Chondrocyte (in vitro differentiated cells): ENCODE measurements around the gene INHBB. TPM values are rescaled to one million over a fixed set of nuclear protein-coding genes. Genes with fewer than 3 reads are reported as not detected.
"Not testable (repeated sequence)": the region's sequence is repeated elsewhere in the genome, so short reads cannot be mapped to it uniquely, and the experiment has no call there.

ENCODE experiments used
- DNase-seq: peaks from one replicate; pipeline ENCODE4 v3.0.0; 2021; ENCODE audit warnings: mixed read lengths, low spot score
- H3K27ac Mint-ChIP-seq: one replicate; pipeline ENCODE4 v1.8.0; 2021; ENCODE audit warnings: mild to moderate bottlenecking, moderate library complexity, mixed read lengths; ENCODE audit not compliant: unreplicated experiment
- H3K27me3 Mint-ChIP-seq: 2 replicates; pipeline ENCODE4 v1.8.0; 2021; ENCODE audit warnings: low read depth, mixed read lengths
- H3K36me3 Mint-ChIP-seq: 2 replicates; pipeline ENCODE4 v1.8.0; 2021; ENCODE audit warnings: low read depth, mixed read lengths
- H3K4me1 Mint-ChIP-seq: 2 replicates; pipeline ENCODE4 v1.8.0; 2021; ENCODE audit warnings: low read depth, mild to moderate bottlenecking, mixed read lengths
- H3K4me3 Mint-ChIP-seq: one replicate; pipeline ENCODE4 v1.8.0; 2021; ENCODE audit warnings: mild to moderate bottlenecking, moderate library complexity, mixed read lengths; ENCODE audit not compliant: unreplicated experiment
- H3K9me3 Mint-ChIP-seq: 2 replicates; pipeline ENCODE4 v1.8.0; 2021; ENCODE audit warnings: low read depth, mixed read lengths
- total RNA-seq: library from RNA; stranded (reverse); gene quantifications from 3 replicates; pipeline ENCODE4 v1.2.1, GENCODE V29; 2021
- TF ChIP-seq, protein P1 (sequence below): fragments of 200-600 bp; sonication (generic); IDR thresholded peaks from 2 replicates; pipeline ENCODE4 v1.5.0; 2021; ENCODE audit warnings: antibody characterized with exemption, mild to moderate bottlenecking, moderate library complexity

The INHBB gene
- total RNA-seq, 1 donor from 2014 or later, result 1.3 TPM

DNA sequence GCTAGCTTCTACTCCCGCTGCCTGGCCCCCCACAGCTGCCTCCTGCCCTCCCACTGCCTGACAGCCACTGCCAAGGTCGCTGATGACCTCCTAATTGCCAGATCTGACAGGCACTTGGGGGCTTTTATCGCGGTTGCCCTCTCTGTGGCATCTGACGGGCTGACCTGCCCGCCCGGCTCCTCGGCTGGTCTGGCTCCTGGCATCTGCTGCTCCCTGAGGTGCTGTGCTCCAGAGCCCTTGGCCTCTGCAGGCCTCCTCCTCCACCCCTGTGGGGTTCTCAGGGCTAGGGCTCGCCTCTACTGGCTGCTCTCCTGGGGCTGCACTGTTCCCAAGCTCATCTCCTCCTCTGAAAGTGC lies 43.1 kb downstream of the INHBB start:
- H3K4me1 Mint-ChIP-seq, result no peaks in the 10 kb centered on the region
- H3K27ac Mint-ChIP-seq, result no peak overlapping the region
- H3K9me3 Mint-ChIP-seq, result no peaks in the 10 kb centered on the region
- H3K27me3 Mint-ChIP-seq, result peaks cover 34% of the 10 kb centered on the region
- peak; percentile 82 for DNase-seq
- no peak overlapping the region for H3K4me3 Mint-ChIP-seq
- H3K36me3 Mint-ChIP-seq, result no peaks in the 10 kb centered on the region
- TF ChIP-seq, protein P1, sequence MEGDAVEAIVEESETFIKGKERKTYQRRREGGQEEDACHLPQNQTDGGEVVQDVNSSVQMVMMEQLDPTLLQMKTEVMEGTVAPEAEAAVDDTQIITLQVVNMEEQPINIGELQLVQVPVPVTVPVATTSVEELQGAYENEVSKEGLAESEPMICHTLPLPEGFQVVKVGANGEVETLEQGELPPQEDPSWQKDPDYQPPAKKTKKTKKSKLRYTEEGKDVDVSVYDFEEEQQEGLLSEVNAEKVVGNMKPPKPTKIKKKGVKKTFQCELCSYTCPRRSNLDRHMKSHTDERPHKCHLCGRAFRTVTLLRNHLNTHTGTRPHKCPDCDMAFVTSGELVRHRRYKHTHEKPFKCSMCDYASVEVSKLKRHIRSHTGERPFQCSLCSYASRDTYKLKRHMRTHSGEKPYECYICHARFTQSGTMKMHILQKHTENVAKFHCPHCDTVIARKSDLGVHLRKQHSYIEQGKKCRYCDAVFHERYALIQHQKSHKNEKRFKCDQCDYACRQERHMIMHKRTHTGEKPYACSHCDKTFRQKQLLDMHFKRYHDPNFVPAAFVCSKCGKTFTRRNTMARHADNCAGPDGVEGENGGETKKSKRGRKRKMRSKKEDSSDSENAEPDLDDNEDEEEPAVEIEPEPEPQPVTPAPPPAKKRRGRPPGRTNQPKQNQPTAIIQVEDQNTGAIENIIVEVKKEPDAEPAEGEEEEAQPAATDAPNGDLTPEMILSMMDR, result no peak

DNA sequence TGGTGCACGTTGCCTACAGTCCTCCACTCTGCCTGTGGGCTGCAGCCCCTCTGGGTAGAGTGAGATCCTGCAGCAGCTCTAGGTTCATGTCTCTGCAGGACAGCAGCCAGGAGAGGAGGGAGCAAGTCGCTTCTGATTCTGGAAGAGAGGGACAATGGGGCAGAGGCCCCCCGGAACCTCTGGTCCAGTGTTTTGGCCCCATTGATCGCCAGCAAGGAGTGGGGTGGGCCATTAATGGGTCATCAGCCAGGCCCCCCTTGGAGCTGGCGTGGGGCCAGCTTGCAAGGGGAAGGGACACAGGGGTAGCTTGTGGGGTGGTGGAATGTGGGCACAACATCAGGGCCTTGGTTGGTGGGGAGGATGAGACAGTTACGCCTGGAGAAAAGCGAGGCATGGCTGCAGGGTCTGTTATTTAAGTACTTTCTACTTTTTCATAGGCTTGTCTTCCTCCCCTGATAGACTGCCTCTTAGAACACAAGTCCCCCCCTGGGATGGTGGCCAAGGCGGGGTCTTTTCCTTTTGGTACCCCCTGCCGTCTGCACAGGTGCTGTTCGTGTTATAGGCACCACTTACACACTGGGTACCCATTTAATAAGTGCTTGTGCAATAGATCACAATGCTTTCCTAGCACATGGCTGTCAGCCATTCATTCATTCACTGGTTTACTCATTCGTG lies 44.6 kb downstream of the INHBB start:
- H3K4me1 Mint-ChIP-seq, result no peaks in the 10 kb centered on the region
- peaks cover 32% of the 10 kb centered on the region for H3K27me3 Mint-ChIP-seq
- TF ChIP-seq, protein P1, result no peak
- no peak overlapping the region for H3K27ac Mint-ChIP-seq
- H3K9me3 Mint-ChIP-seq, result no peaks in the 10 kb centered on the region
- no peak for DNase-seq
- H3K4me3 Mint-ChIP-seq, result no peak overlapping the region
- no peaks in the 10 kb centered on the region for H3K36me3 Mint-ChIP-seq

DNA sequence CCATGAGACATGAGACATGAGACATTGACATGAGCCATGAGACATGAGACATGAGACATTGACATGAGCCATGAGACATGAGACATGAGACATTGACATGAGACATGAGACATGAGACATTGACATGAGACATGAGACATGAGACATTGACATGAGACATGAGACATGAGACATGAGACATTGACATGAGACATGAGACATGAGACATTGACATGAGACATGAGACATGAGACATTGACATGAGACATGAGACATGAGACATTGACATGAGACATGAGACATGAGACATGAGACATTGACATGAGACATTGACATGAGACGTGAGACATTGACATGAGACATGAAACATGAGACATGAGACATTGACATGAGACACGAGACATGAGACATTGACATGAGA lies 45.4 kb downstream of the INHBB start:
- H3K4me3 Mint-ChIP-seq, H3K36me3 Mint-ChIP-seq, H3K27ac Mint-ChIP-seq, DNase-seq, H3K9me3 Mint-ChIP-seq, H3K4me1 Mint-ChIP-seq: not testable (repeated sequence)
- H3K27me3 Mint-ChIP-seq, result peaks cover 32% of the 10 kb centered on the region

DNA sequence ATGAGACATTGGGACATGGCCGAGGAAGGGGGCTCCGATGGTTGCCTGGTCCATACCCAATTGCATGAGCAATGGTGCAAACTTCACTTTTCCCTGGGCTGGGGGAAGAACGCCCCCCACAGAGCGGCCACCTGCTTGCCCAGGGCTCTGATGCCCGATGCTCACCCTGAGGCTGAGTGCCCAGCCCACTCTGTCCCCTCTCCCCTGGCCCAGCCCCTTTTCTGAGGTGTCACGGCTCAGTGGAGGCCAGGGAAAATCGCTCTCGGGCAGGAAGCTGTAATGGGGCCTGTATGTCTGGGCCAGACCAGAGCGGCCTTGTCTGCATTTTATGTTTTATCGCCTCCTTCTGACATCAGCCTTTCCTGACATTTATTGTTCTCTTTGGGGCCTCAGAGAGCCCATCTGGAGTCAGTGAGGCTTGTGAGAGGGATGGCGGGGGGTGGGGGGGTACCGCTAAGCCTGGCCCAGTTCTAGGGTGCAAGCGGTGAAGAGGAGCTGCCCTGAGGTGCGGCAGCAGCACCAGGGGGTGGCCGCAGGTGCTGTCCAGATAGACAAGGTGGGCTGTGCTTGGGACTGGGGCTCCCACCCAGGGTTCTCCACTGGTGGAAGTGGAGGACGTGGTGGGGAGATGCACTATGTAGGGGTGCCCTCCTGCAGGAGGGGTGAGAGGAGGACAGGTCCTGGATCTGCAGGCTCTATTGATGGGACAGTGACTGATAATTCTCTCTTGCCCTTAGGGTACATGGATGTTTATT lies 46.2 kb downstream of the INHBB start:
- H3K36me3 Mint-ChIP-seq, result no peaks in the 10 kb centered on the region
- H3K27ac Mint-ChIP-seq, result no peak overlapping the region
- H3K4me1 Mint-ChIP-seq, result no peaks in the 10 kb centered on the region
- peaks cover 35% of the 10 kb centered on the region for H3K27me3 Mint-ChIP-seq
- no peaks in the 10 kb centered on the region for H3K9me3 Mint-ChIP-seq
- DNase-seq, result peak; percentile 78
- no peak overlapping the region for H3K4me3 Mint-ChIP-seq
- TF ChIP-seq, protein P1, result no peak

DNA sequence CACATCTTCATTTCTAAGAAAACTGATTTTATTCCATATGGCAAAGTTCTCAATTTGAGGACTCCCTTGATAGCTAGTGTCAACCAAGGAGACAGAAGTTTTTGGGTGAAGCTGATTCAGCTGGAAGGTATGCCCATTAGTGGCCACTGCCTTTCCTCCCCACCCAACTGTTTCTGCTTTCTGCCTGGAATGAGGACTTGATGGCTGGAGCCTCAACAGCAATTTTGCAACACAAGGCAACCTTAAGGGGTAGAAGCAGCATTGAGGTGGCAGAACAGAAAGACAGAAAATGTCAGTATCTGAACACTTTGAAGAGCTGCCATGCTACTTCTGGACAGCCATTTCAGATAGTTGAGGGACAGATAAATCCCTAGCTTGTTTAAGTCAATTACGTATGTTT lies 47.0 kb downstream of the INHBB start:
- no peaks in the 10 kb centered on the region for H3K36me3 Mint-ChIP-seq

More for the DNA sequence above, 47.0 kb downstream of the INHBB start:
- peaks cover 36% of the 10 kb centered on the region for H3K27me3 Mint-ChIP-seq
- H3K4me1 Mint-ChIP-seq, result peaks cover 2% of the 10 kb centered on the region
- H3K27ac Mint-ChIP-seq, result no peak overlapping the region
- no peak for DNase-seq
- H3K9me3 Mint-ChIP-seq, result no peaks in the 10 kb centered on the region
- TF ChIP-seq, protein P1, result no peak
- H3K4me3 Mint-ChIP-seq, result no peak overlapping the region
